ENCODE measurements around the gene BUD31.
"Not testable (repeated sequence)": the region's sequence is repeated elsewhere in the genome, so short reads cannot be mapped to it uniquely, and the experiment has no call there.

Gene BUD31

DNA sequence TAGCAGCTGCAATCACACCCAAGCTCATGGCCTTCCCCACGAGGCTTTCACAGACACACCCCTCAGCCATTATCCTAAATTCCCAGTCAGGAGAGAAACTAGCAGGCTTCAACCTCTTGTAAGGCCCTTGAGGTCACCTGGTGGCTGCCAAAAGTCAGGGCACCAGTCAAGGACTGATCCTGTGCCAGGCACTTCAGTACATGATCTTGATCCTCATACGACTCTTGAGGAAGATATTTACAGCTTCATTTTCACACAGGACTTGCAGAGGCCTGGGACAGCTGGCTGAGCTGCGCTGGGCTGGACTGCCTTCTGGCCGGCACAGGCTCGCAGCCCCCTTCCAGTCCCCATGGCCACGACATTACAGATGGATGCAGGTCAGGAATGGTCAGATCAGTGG lies 9.2 kb upstream of the BUD31 start:
- DNase-seq (ENCODE audit: low spot score): no peak

DNA sequence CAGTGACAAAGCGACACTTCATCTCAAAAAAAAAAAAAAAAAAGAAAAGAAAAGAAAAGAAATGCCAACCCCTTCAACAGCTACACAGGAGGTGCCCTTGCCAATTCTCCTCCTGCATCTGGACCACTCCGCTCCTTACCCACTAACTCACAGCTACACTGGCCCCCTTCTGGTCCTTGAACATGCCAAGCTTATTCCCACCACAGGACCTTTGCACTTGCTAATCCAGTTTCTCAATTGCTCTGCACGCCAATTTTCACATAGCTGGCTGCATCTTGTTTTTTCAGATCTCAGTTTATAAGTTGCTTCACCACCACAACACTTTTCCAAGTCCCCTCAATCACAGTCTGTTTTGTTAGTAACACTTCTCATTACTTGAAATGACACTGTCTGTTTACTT lies 5.9 kb upstream of the BUD31 start:
- DNase-seq (ENCODE audit: low spot score): no peak

DNA sequence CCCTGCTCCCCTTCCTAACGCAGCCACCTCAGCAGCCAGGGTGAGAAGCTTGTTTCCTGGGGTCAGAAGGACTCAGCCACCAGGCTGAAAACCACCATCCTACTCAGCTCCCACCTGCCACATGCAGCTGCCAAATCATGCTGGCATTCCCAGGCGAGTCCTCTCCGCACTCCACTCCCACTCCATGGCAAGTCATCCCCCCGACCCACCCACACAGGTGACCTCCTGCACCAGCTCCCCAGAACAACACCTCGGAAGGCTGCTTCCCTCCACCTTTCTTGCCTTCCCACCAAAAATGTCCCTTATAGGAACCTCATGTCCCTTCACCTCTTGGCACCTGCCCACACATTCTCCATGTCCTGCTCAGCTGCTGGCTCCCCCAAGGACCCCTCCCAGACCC lies 5.0 kb upstream of the BUD31 start:
- no peak for DNase-seq (ENCODE audit: low spot score)

DNA sequence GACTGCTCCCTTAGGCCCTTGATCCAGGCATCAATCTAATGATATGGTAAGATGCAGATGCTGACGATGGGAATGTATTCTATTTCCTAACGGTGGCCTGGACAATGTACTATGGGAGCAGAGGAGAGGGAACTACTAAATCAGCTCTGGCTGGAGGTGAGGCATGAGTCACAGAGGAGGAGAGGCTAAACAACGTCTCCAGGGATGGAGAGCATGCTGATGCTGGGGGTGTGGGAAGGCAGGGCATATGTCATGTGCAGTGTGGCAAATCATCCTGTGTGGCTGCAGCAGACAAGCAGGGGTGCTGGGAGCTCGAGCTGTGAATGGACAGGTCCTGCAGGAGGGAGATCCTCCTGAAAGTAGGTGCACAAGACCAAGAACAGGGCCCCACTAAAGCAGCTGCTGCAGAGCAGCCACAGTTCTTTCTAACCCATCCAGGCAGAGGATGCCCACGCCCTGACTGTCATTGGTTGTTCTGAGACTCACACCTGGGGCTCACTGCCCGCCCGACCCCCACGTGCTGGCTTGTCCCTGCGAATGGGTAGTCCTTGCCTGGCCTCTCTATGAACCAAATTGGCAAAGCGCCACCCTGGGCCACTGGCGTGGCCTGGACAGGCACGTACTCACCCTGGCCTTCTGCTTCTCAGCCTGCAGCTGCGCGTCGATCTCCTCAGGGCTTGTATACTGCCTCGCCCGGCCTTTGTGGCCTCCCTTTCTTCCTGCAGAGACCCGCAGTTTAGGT lies 4.4 kb upstream of the BUD31 start:
- DNase-seq (ENCODE audit: low spot score): no peak

DNA sequence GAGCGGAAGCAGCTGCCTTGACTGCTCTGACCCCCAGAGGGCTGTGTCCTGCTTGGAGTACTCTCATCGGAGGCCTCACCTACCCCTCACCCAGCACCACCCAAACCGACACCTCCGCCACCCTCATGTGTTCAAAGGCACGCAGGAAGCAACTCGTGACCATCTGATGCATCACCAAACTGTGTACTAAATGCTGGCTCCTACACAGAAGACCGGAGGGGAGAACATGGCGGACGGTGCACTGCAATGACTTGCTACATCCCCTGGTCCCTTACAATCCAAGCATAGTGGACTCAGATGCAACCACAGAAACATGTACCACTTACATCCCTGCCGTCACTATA lies 3.8 kb upstream of the BUD31 start:
- no peak for DNase-seq (ENCODE audit: low spot score)

DNA sequence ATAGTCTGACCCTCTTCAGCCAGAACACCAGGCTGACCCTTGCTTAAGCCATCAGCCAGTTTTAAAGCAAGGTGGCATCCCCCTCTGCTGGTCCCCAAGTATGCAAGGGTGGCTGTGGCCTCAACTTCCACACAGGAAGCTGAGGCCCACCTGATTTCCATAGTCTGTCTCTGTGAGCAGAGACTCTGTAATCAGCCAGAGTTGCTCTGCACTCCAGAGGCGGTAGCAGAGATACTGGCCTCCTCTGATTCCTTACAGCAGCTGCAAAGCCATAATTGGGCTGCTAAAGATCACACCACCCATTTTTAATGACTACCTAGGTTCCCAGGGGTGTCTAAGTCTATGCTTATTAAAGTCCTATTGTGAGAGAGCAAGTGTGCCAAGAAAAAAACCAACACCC lies 2.2 kb upstream of the BUD31 start:
- DNase-seq (ENCODE audit: low spot score): no peak

DNA sequence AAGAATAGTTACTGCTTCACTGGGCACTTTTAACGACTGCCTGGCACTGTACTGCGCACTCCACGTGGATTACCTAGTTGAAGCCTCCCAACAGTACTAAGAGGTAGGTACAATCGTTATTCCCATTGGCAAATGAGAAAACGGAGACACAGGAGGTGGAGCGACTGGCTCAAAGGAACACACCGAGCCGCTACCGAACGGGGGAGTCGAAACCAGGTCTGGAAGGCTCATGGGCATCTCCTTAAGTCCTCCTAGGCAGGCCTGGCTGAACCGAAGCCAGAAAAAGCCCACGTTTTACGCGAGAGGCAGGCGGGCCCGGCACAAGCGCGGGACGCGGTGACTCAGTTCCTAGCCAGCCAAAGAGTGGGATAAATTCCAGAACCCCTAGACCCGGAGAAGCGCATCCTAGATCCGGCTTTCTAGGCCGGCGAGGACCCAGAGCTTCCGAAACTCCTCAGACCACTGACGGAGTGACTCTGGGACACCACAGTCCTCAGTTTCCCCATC lies 844 bp upstream of the BUD31 start:
- DNase-seq (ENCODE audit: low spot score): no peak

DNA sequence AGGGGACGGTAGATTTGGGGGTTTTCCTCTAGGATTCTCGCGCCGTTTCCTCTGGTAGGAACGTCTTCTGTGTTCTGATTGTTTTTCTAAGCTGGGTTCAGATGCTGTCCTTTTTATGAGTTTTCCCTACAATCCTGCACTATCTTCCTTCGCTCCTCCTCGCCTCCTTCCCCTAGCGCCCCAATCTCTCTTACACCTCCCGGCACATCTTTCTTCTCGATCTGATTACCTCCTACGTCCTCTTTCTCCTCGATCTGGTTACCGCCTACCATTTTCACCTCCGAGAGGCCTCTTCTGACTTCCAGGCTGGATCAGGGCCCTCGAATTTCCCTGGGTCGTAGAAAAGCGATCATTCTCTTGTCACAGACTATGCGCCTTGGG lies 413 bp downstream of the BUD31 start:
- no peak for DNase-seq (ENCODE audit: low spot score)

DNA sequence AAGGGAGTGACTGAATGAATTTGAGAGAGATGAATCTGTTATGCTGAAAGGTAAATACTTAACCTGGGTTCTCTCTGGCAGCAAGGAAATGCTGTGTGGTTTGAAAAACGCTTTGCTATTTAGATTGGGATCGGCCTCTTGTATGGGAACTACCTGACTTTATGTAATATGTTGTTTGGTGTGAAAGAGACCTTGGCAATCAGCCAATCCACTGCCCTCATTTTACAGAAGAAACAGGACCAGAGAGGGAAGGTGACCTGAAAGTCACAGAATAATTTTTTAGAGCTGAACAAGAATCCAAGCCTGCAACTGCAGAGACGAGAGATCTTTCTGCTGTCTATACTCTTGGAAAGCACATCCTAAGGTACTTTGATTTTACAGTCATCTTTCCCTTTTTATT lies 1.0 kb downstream of the BUD31 start:
- DNase-seq (ENCODE audit: low spot score): no peak

DNA sequence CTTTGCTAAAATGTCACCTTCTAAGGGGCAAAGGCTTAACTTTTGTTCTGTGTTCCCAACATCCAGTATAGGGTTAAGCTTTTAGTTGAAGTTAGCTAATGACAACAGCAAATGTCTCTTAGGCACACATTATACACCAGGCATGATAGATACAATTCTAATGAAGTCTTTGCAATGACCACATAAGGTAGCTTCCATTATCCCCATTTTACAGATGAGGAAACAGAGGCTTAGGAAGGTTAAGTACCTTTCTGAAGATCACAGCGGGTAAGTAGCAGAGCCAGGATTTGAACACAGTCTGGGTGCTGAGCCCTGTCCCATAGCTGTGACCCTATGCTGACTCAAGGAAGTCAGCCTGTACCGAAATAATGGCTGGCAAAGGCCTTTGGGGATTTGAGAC lies 1.9 kb downstream of the BUD31 start:
- no peak for DNase-seq (ENCODE audit: low spot score)

DNA sequence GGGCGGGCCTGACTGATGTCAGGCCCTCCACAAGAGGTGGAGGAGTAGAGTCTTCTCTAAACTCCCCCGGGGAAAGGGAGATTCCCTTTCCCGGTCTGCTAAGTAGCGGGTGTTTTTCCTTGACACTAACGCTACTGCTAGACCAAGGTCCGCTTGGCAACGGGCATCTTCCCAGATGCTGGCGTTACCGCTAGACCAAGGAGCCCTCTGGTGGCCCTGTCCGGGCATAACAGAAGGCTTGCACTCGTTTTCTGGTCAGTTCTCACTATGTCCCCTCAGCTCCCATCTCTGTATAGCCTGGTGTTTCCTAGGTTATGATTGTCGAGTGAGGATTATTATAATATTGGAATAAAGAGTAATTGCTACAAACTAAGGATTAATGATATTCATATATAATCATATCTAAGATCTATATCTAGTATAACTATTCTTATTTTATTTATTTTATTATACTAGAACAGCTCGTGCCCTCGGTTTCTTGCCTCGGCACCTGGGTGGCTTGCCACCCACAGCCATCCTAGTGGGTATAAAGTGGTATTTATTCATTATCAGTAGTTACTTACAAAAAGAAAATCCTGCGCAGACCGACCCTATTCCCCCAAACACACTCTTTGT lies 6.9 kb downstream of the BUD31 start:
- DNase-seq (ENCODE audit: low spot score): peak; percentile 43

DNA sequence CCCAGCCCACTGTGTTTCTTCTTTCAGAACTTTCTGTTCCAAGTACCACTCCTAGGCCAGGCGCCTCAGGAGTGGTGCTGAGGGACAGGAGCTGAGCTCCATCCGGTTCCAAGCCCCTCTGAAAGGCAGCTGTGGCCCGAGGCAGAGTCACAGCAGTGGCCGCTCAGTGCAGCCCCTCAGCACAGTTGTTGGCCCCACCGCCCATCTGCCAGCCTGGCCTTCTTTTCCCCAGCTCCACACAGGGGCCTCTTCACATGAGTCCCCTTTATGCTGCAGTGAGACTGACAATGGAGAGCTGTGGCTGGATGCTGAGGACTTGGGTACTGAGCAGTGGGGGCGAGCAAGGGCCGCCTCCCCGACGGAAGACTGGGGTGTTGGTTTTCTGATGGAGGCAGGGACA lies 9.5 kb downstream of the BUD31 start:
- DNase-seq (ENCODE audit: low spot score): no peak

DNA sequence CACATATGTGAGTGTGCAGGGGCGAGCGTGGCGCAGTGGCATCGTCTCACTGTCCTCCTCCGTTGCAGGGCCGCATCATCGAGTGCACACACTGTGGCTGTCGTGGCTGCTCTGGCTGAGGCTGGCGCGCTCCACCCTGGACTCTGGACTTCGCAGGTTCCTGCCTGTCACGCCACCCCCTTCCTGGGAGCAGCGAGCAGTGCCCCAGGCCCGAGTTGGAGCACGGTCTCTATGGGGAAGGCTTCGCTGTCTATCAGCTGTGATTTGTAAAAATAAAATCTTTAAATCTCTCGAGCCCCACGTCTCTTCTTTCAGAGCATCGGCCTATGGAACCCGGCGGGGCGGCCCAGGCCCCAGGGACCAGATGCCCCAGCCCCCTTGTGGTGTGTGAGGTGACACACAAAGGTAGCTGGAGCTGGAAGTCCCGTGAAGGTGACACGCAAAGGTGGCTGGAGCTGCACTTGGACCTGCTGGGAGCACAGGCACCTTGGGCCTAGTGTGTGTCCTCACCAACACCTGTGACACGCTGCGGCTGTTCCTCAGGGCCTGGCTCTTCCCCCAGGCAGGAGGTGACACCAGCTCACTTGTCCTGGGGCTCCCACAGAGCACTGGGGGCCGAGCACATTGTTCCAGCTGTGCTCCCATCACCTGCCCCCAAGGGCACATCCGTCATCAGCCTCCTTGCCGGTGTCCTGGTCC lies 10.7 kb downstream of the BUD31 start:
- no peak for DNase-seq (ENCODE audit: low spot score)

DNA sequence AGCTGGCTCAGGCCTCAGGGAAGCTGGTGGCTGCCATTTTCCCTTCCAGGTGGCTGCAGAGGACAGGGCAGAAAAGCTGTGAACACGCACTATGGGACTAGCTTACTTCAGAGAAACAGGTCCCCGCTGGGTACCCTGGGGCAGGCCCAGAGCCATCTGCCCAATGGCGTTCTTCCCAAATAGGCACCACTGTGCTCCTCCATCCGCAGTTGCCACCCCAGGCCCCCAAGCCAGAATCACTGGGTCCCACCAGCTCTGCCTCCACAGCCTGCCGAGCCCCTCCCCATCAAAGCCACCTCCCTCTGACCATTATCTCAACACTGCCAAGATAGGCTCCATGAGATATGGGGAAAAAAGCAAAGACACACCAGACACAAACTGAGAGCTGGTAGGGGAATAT lies 11.4 kb downstream of the BUD31 start:
- no peak for DNase-seq (ENCODE audit: low spot score)

DNA sequence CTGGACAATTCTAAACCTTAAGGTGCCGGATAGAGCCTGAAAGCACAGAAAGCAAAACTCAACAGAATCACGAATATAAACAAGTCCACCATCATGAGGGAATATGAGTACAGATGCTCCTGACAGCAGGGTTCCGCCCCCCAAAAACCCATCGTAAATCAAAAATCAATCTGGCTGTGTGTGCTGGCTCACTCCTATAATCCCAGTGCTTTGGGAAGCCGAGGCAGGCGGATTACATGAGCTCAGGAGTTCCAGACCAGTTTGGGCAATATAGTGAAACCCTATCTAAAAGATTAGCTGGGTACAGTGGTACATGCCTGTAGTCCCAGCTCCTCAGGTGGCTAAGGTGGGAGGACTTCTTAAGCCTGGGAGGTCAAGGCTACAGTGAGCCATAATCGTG lies 12.2 kb downstream of the BUD31 start:
- no peak for DNase-seq (ENCODE audit: low spot score)

DNA sequence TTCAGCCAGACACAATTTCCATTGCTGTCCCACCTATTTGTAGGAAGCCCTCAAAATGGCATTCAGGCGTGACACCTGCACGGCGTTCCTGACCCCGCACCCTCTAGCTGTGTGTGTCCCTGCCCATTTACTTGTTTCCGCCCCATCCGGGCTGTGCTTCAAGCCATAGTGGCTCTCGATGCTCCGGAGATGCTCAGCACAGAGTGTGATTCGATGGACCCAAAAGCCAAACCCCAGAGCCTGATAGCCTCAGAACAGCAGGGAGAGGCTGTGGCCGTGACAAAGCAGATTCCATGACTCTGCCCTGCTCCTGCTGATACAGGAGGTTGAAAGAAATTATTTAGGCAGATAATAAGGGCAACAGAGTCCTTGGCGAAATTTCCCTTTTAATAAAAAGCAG lies 13.4 kb downstream of the BUD31 start:
- DNase-seq (ENCODE audit: low spot score): no peak

DNA sequence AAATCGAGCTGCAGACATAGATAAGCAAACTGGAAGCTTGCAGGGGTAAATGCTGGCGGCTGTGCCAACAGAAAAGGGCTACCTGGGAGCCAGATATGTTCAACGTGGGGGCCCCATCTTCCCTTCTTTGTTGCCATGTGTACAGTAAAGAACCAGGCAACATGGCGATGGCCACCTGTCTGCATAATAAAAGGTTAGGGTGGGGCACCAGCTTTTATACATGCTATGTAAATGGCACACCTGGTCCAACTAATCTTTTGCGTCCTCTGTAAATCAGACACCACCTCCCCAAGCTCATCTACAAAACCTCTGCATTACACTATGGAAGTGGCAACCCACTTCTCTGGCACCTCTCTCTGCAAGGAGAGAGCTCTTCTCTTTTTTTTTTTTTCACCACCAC lies 13.9 kb downstream of the BUD31 start:
- no peak for DNase-seq (ENCODE audit: low spot score)

DNA sequence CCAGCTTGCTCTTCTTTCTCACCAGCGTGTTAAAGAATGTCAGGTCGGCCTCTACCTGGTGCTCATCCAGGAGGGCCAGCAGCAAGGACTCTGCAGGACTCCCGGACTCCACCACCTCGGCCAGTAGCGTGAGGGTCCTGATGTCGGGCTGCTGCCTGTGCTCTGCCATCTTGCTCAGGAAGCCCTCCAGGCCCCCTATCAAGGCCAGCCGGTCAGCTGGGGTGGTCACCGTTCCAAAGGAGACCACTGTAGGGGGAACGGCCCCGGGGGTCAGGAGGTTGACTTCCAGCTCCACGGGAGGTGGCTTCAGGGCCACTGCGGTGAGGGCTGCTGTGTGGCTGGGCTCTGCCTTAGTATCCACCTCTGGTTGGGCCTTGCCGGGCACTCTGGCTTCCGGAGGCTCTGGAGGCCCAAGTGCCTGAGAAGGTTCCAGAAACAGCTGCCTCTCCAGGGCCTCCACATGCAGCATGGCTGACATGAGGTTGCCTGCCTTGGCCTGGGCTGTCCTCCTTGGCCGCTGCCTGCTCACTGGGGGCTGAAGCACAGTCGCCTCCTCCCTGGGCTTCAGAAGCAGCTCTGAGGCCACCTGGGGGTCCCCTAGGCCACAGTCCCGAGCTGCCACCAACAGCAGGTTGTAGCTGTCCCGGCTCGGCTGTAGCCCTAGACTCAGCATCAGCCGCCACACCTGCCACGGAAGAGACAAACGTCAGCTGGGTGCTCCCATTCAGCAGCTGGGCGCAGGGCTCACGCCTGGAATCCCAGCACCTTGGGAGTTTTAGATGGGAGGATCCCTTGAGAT lies 16.4 kb downstream of the BUD31 start:
- no peak for DNase-seq (ENCODE audit: low spot score)

DNA sequence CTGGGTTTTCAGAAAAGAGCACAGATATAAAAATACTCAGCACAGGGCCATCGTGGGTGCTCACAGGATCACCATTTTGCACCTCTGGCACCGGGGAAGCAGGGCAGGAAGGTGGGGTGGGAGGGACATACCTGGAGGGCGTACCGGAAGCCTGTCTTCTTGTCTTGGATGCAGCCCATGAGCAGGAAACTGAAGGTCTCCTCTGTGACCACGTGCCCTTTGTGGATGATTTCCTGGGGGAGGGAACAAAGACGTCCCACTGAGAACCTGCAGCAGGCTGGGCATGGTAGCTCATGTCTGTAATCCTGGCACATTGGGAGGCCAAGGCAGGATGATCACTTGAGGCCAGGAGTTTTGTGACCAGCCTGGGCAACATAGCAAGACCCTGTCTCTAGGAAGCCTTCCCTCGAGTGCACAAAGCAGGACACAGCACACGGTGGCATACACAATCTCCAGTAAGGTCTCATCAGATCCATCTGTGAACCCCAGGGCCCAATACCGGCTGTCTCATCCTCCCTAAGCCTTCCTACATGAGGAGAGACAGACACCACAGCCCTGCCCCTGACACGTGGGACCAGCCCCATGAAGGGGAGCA lies 20.3 kb downstream of the BUD31 start:
- no peak for DNase-seq (ENCODE audit: low spot score)

DNA sequence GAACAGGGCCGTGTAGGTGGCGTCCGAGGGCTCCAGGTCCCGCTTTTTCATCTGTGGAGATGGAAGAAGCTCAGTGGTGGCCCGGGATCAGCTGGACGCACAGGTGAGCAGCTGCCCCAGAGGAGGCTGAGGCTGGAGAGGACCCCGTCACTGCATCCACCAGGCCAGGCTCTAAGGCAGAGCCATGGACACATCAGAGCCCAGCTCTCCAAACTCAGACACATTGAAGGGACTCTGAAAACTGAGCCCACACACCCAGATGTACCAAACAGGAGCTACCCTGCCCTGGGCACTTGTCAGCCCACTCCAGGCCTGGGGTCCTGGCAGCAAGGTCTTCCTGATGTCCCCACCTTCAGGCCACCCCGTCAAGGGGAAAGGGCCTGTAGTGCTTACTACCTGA lies 21.0 kb downstream of the BUD31 start:
- no peak for DNase-seq (ENCODE audit: low spot score)

DNA sequence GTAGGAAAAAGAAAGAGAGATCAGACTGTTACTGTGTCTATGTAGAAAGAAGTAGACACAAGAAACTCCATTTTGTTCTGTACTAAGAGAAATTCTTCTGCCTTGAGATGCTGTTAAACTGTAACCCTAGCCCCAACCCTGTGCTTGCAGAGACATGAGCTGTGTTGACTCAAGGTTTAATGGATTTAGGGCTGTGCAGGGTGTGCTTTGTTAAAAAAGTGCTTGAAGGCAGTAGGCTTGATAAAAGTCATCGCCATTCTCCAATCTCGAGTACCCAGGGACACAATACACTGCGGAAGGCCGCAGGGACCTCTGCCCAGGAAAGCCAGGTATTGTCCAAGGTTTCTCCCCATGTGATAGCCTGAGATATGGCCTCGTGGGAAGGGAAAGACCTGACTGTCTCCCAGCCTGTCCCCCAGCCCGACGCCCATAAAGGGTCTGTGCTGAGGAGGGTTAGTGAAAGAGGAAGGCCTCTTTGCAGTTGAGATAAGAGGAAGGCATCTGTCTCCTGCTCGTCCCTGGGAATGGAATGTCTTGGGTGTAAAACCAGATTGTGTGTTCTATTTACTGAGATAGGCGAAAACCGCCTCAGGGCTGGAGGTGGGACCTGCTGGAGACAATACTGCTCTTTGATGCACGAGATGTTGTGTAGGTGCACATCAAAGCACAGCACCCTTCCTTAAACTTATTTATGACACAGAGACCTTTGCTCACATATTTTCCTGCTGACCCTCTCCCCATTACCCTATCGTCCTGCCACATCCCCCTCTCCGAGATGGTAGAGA lies 23.2 kb downstream of the BUD31 start:
- DNase-seq (ENCODE audit: low spot score): not testable (repeated sequence)

Data from globus pallidus (tissue), 1 donor.